ENCODE measurements around the gene HSF5. TPM values are rescaled to one million over a fixed set of nuclear protein-coding genes. Genes with fewer than 3 reads are reported as not detected.

Gene HSF5
- total RNA-seq, 6 experiments from 2014 or later: 0.06 to 0.18 (median 0.10) TPM; not detected in 1

GRCh38 chr17:58402679-58403078, 85.5 kb downstream of the HSF5 start:
- DNase-seq: no peak
- Histone ChIP-seq H3K27ac (no peak overlapping the region), H3K4me1 (peaks cover 0 to 8% (median 0%) of the 10 kb centered on the region in 4 donors), H3K36me3 (no peaks in the 10 kb centered on the region), H3K9me3 (no peaks in the 10 kb centered on the region), H3K4me3 (no peak overlapping the region), H3K27me3 (no peaks in the 10 kb centered on the region)
- WGBS (ENCODE audit: insufficient coverage, low coverage, low lambda C conversion rate, missing lambda C conversion rate): no CpG with 5 or more reads among the region's 1 CpG
- no peak for ATAC-seq
- TF ChIP-seq CTCF (IDR thresholded peaks at IDR 0.05): no peak
- no peak for TF ChIP-seq POLR2A (IDR thresholded peaks at IDR 0.05)
- intact Hi-C loops (cut with DNase I): no loop called here

GRCh38 chr17:58402047-58402446, 86.2 kb downstream of the HSF5 start:
- H3K27me3 ChIP-seq: no peaks in the 10 kb centered on the region
- intact Hi-C loops (cut with DNase I): no loop called here
- TF ChIP-seq POLR2A (IDR thresholded peaks at IDR 0.05): no peak
- TF ChIP-seq CTCF (IDR thresholded peaks at IDR 0.05): no peak
- ATAC-seq (no peak), DNase-seq (no peak)
- no peaks in the 10 kb centered on the region for H3K9me3 ChIP-seq
- no peak overlapping the region for H3K27ac ChIP-seq
- H3K36me3 ChIP-seq: no peaks in the 10 kb centered on the region
- H3K4me1 ChIP-seq: peaks cover 0 to 8% (median 0%) of the 10 kb centered on the region in 4 donors
- H3K4me3 ChIP-seq: no peak overlapping the region

- TF ChIP-seq POLR2A (IDR thresholded peaks at IDR 0.05) (no peak), CTCF (IDR thresholded peaks at IDR 0.05) (no peak)
- Histone ChIP-seq H3K9me3 (no peaks in the 10 kb centered on the region), H3K27ac (no peak overlapping the region), H3K27me3 (no peaks in the 10 kb centered on the region), H3K36me3 (no peaks in the 10 kb centered on the region), H3K4me1 (peaks cover 0 to 8% (median 0%) of the 10 kb centered on the region in 4 donors), H3K4me3 (no peak overlapping the region)
- intact Hi-C loops (cut with DNase I): no loop called here
- ATAC-seq (no peak), DNase-seq (no peak)
- WGBS (ENCODE audit: insufficient coverage, low coverage, low lambda C conversion rate, missing lambda C conversion rate): 58% methylated on average over 2 of the region's 2 CpGs
Observed at GRCh38 chr17:58401287-58401686, 86.9 kb downstream of the HSF5 start.

- Histone ChIP-seq H3K36me3 (no peaks in the 10 kb centered on the region), H3K4me1 (peaks cover 0 to 8% (median 0%) of the 10 kb centered on the region in 4 donors), H3K27me3 (no peaks in the 10 kb centered on the region), H3K4me3 (no peak overlapping the region), H3K9me3 (no peaks in the 10 kb centered on the region), H3K27ac (no peak overlapping the region)
- DNase-seq (no peak), ATAC-seq (no peak)
- TF ChIP-seq POLR2A (IDR thresholded peaks at IDR 0.05): no peak
- TF ChIP-seq CTCF (IDR thresholded peaks at IDR 0.05): no peak
- intact Hi-C loops (cut with DNase I): no loop called here
Observed at GRCh38 chr17:58400826-58401225, 87.4 kb downstream of the HSF5 start.

GRCh38 chr17:58399974-58400373, 88.2 kb downstream of the HSF5 start:
- Histone ChIP-seq H3K4me1 (peaks cover 0 to 8% (median 0%) of the 10 kb centered on the region in 4 donors), H3K27ac (no peak overlapping the region), H3K36me3 (no peaks in the 10 kb centered on the region), H3K27me3 (no peaks in the 10 kb centered on the region), H3K4me3 (no peak overlapping the region), H3K9me3 (no peaks in the 10 kb centered on the region)
- WGBS (ENCODE audit: insufficient coverage, low coverage, low lambda C conversion rate, missing lambda C conversion rate): 92% methylated on average over 2 of the region's 3 CpGs
- ATAC-seq: no peak
- intact Hi-C loops (cut with DNase I): no loop called here
- no peak for TF ChIP-seq POLR2A (IDR thresholded peaks at IDR 0.05)
- no peak for TF ChIP-seq CTCF (IDR thresholded peaks at IDR 0.05)
- DNase-seq: no peak
